Lower leg skin (tissue), 3 donors: ENCODE data around the gene B4GALNT3.

Experiments
- POLR2A ChIP-seq, 2 donors: fragments of 450-650 bp; IDR thresholded peaks; one replicate each; pipeline ENCODE4 v1.6.1; 2016 to 2017; ENCODE audit warnings: antibody characterized with exemption in 2 of 2, mild to moderate bottlenecking in 1 of 2, moderate library complexity in 1 of 2
- TF ChIP-seq, protein P1 (sequence below), 3 donors: fragments of 450-650 bp; IDR thresholded peaks; one replicate each; pipeline ENCODE4 v1.5.1; 2016; ENCODE audit warnings: antibody characterized with exemption in 3 of 3, mild to moderate bottlenecking in 3 of 3, moderate library complexity in 2 of 3

- TF ChIP-seq, protein P1, sequence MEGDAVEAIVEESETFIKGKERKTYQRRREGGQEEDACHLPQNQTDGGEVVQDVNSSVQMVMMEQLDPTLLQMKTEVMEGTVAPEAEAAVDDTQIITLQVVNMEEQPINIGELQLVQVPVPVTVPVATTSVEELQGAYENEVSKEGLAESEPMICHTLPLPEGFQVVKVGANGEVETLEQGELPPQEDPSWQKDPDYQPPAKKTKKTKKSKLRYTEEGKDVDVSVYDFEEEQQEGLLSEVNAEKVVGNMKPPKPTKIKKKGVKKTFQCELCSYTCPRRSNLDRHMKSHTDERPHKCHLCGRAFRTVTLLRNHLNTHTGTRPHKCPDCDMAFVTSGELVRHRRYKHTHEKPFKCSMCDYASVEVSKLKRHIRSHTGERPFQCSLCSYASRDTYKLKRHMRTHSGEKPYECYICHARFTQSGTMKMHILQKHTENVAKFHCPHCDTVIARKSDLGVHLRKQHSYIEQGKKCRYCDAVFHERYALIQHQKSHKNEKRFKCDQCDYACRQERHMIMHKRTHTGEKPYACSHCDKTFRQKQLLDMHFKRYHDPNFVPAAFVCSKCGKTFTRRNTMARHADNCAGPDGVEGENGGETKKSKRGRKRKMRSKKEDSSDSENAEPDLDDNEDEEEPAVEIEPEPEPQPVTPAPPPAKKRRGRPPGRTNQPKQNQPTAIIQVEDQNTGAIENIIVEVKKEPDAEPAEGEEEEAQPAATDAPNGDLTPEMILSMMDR (IDR thresholded peaks at IDR 0.05): no peak
- no peak for TF ChIP-seq POLR2A (IDR thresholded peaks at IDR 0.05)
These were observed 14.3 kb downstream of the B4GALNT3 start for GRCh38 chr12:473863-474577.
